ENCODE data around the gene LARP6.

The LARP6 gene

GRCh38 chr15:70793694-70794093, 60.3 kb downstream of the LARP6 start:
- no peak for DNase-seq

- DNase-seq: no peak
Measured at GRCh38 chr15:70792171-70792573, 61.8 kb downstream of the LARP6 start.

DNA sequence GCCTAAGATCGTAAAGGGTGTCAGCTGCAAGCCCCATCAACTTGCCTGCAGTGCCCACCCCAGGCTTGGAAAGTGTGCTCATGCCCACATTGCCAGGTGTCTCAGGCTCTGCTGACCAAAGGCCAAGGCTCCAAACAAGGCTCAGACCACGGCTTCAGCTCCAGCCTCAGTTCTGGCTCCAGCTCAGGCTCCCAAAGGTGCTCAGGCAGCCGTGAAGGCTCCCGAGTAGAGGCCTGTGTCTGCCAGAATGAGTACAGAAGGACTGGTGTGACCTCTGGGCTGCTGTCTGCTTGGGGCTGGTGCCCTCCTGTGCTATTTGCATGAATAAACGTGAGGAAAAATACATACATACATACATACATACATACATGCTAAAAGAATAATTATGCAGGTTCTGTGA, 62.7 kb downstream of the LARP6 start:
- no peak for DNase-seq

GRCh38 chr15:70789213-70789612, 64.7 kb downstream of the LARP6 start:
- no peak for DNase-seq

DNA sequence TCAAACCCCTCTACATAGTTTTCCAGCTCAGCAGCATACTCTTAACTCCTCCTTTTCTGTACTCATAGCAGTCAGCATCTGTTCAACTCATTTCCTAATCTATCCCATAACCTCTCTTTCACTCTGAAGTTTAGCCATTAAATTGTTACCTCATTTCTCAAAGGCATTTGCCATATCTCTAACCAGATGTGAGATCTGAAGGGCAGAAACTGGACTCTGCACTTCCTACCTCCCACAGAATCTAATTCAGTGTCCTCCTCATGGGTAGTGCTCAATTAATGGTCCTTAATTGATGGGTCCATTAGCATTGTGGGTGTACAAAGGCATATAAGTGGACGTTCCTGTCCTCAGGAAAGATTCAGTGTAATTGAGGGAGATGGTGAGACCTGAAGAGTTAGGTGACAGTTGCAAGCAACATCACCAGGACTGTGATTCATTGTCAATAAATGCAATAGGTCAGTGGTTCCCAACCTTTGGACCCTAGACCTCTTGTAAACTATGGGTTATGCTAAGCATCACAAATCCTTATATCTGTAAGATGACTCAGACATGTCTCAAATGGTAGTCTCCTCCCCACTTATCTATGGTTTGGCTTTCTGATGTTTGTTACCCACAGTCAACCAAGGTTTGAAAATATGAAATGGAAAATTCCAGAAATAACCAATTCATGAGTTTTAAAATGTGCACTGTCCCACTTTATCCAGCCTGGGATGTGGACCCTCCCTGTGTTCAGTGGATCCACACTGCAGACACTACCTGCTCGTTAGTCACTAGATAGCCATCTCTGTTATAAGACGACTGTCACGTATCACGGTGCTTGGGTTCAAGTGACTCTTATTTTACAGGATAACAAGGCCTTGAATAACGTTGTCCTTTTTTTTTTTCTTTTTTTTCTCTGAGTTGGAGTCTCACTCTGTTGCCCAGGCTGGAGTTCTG, 65.6 kb downstream of the LARP6 start:
- no peak for DNase-seq

GRCh38 chr15:70786996-70787395, 67.0 kb downstream of the LARP6 start:
- DNase-seq: no peak

DNA sequence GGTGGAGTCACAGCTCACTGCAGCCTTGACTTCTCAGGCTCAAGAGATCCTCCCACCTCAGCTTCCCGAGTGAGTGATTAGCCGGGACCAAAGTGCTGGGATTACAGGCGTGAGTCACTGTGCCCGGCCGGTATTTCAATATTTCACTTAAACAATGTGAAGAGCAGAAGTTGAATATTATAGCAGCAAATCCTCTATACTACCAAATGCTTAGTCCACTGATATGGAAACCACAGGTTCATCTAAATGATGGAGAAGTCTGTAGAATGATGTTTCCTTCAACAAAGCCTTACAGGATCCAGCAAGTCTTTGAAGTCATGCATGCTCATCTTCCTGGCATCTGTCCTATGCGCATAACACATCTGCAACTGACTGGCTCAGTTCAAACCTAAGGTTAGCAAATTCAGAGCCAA, 70.3 kb downstream of the LARP6 start:
- no peak for DNase-seq

- no peak for DNase-seq
Measured at GRCh38 chr15:70783041-70783440, 70.9 kb downstream of the LARP6 start.

GRCh38 chr15:70781236-70781635, 72.7 kb downstream of the LARP6 start:
- DNase-seq: no peak

Measured in NCI-H446 treated with DMSO at 0.1 percent for 48 hours (cell line).